HepG2 (cell line): Measurements from ENCODE around the gene MRPS7. TPM values are rescaled to one million over a fixed set of nuclear protein-coding genes. Genes with fewer than 3 reads are reported as not detected.

Experiments
- ATAC-seq: fragments of 200-7000 bp; cut with Tn5 transposase; 3 replicates; pipeline ENCODE4 v1.9.1; 2020; ENCODE audit warnings: mild to moderate bottlenecking, moderate library complexity
- BruUV-seq: library from RNA; stranded (reverse); fragments of 400-500 nt; replicated peaks from 2 replicates; lab custom pipeline; 2021; lab: Mats Ljungman, UMichigan
- CTCF ChIA-PET: fragments of 300-600 bp; formaldehyde crosslinking; extraction: SDS; loops from one replicate; lab custom pipeline; 2021; ENCODE audit warnings: low total read pairs, inconsistent platforms, low intra/inter-chr PET ratio; lab: Yijun Ruan, JAX
- POLR2A ChIA-PET: fragments of 350-600 bp; sonication (Branson Sonifier 250); formaldehyde crosslinking; loops from one replicate; lab custom pipeline; 2020; ENCODE audit warnings: antibody characterized with exemption, inconsistent platforms; lab: Yijun Ruan, JAX
- DNase-seq: peaks from one replicate; pipeline ENCODE4 v3.0.0-alpha.2; 2015; ENCODE audit warnings: low spot score
- FAIRE-seq: peaks from 3 replicates; lab custom pipeline; 2011; peaks lifted over from hg19 to GRCh38; lab: Jason Lieb, UNC
- H2AFZ ChIP-seq: one replicate; pipeline ENCODE4 v1.6.1; 2011; ENCODE audit warnings: low read length, inconsistent platforms
- H3K27ac ChIP-seq: fragments of 300-600 bp; 3 replicates; pipeline ENCODE4 v1.8.0; 2011; ENCODE audit warnings: mixed run types, mild to moderate bottlenecking, mixed read lengths, low read length, inconsistent platforms; ENCODE audit not compliant: insufficient read depth; ENCODE audit errors: extremely low read length
- H3K27me3 ChIP-seq, 2 experiments: fragments of 200-600 bp in 1 of 2; 2 replicates in 1 of 2; 3 replicates in 1 of 2; pipeline versions ENCODE4 v1.6.0 to v1.8.0; 2011; ENCODE audit warnings: low read length in 2 of 2, mild to moderate bottlenecking in 2 of 2, moderate library complexity in 2 of 2, inconsistent platforms in 1 of 2; ENCODE audit not compliant: insufficient read depth in 2 of 2, control insufficient read depth in 1 of 2
- H3K36me3 ChIP-seq, 2 experiments: fragments of 200-600 bp in 1 of 2; replicated peaks in 1 of 2; 2 replicates in 1 of 2; 3 replicates in 1 of 2; pipeline versions ENCODE4 v1.5.1 to v1.8.0; 2011; ENCODE audit warnings: low read length in 2 of 2, inconsistent platforms in 1 of 2; ENCODE audit not compliant: insufficient read depth in 2 of 2, control insufficient read depth in 1 of 2
- H3K4me1 ChIP-seq: 2 replicates; pipeline ENCODE4 v1.5.1; 2012; ENCODE audit warnings: low read length, inconsistent platforms; ENCODE audit not compliant: insufficient read depth
- H3K4me2 ChIP-seq: 2 replicates; pipeline ENCODE4 v1.6.0; 2011; ENCODE audit warnings: low read depth, low read length, inconsistent platforms
- H3K4me3 ChIP-seq, 3 experiments: fragments of 200-600 bp in 1 of 3; sonication (generic), shearing (Covaris generic) in 1 of 3; replicated peaks in 1 of 3; 2 replicates each; pipeline ENCODE4 v1.5.1; 2011 to 2016; ENCODE audit warnings: low read length in 3 of 3, inconsistent platforms in 2 of 3, low read depth in 2 of 3, mild to moderate bottlenecking in 2 of 3, control low read depth in 1 of 3, mixed read lengths in 1 of 3; ENCODE audit not compliant: insufficient read depth in 1 of 3
- H3K79me2 ChIP-seq: one replicate; pipeline ENCODE4 v1.6.1; 2011; ENCODE audit warnings: low read length, inconsistent platforms; ENCODE audit not compliant: insufficient read depth
- H3K9ac ChIP-seq: 2 replicates; pipeline ENCODE4 v1.6.0; 2011; ENCODE audit warnings: mild to moderate bottlenecking, low read depth, low read length, inconsistent platforms; ENCODE audit not compliant: insufficient read depth
- H3K9me3 ChIP-seq: 2 replicates; pipeline ENCODE4 v1.5.1; 2012; ENCODE audit warnings: mild to moderate bottlenecking, low read length
- H4K20me1 ChIP-seq: 2 replicates; pipeline ENCODE4 v1.6.0; 2011; ENCODE audit warnings: inconsistent platforms, mild to moderate bottlenecking, low read length, moderate library complexity; ENCODE audit not compliant: insufficient read depth
- BRF2 ChIP-seq: sonication (generic); formaldehyde crosslinking; IDR thresholded peaks from 2 replicates; pipeline ENCODE4 v1.8.1; 2022; ENCODE audit warnings: mild to moderate bottlenecking, missing genetic modification reagents
- CBX1 ChIP-seq: IDR thresholded peaks from one replicate; pipeline ENCODE4 v1.6.1; 2016; ENCODE audit warnings: antibody characterized with exemption, low read depth
- CC2D1A ChIP-seq: sonication (generic); formaldehyde crosslinking; IDR thresholded peaks from 2 replicates; pipeline ENCODE4 v1.8.1; 2023; ENCODE audit warnings: mild to moderate bottlenecking, missing genetic modification reagents
- DDIT3 ChIP-seq: sonication (generic); formaldehyde crosslinking; IDR thresholded peaks from 2 replicates; pipeline ENCODE4 v1.4.0; 2020; ENCODE audit warnings: mild to moderate bottlenecking, missing genetic modification reagents
- HOXA5 ChIP-seq: sonication (generic); formaldehyde crosslinking; IDR thresholded peaks from 2 replicates; pipeline ENCODE4 v1.4.0; 2020; ENCODE audit warnings: missing genetic modification reagents
- MXD1 ChIP-seq: sonication (generic); formaldehyde crosslinking; IDR thresholded peaks from 2 replicates; pipeline ENCODE4 v1.4.0; 2020; ENCODE audit warnings: mild to moderate bottlenecking, missing genetic modification reagents
- NR2F1 ChIP-seq, 2 experiments: fragments of 450-650 bp in 1 of 2; formaldehyde crosslinking in 1 of 2; IDR thresholded peaks; 2 replicates each; pipeline versions ENCODE4 v1.5.0 to v1.6.1; 2016 to 2020; ENCODE audit warnings: mild to moderate bottlenecking in 1 of 2, missing compliant biosample characterization in 1 of 2, missing genetic modification reagents in 1 of 2, moderate library complexity in 1 of 2
- PBX2 ChIP-seq: IDR thresholded peaks from 2 replicates; pipeline ENCODE4 v1.6.1; 2016; ENCODE audit warnings: control low read depth
- RXRB ChIP-seq: IDR thresholded peaks from 2 replicates; pipeline ENCODE4 v1.6.1; 2016; ENCODE audit warnings: borderline replicate concordance, missing genetic modification reagents, missing compliant biosample characterization
- SOX6 ChIP-seq, 2 experiments: fragments of 450-650 bp in 1 of 2; sonication (generic) in 1 of 2; formaldehyde crosslinking in 1 of 2; IDR thresholded peaks; 2 replicates each; pipeline versions ENCODE4 v1.4.0 to v1.6.1; 2017 to 2020; ENCODE audit warnings: antibody characterized with exemption in 1 of 2, mild to moderate bottlenecking in 1 of 2, missing genetic modification reagents in 1 of 2
- TOE1 ChIP-seq: sonication (generic); formaldehyde crosslinking; IDR thresholded peaks from 2 replicates; pipeline ENCODE4 v1.4.0; 2020; ENCODE audit warnings: mild to moderate bottlenecking, missing genetic modification reagents
- ZBTB33 ChIP-seq: sonication (generic); formaldehyde crosslinking; IDR thresholded peaks from 2 replicates; pipeline ENCODE4 v1.4.0; 2020; ENCODE audit warnings: missing genetic modification reagents
- ZFP1 ChIP-seq: IDR thresholded peaks from 2 replicates; pipeline ENCODE4 v1.6.1; 2016
- ZFP36L2 ChIP-seq: sonication (generic); formaldehyde crosslinking; IDR thresholded peaks from 2 replicates; pipeline ENCODE4 v1.4.0; 2020; ENCODE audit warnings: missing genetic modification reagents
- ZKSCAN5 ChIP-seq: sonication (generic); formaldehyde crosslinking; IDR thresholded peaks from 2 replicates; pipeline ENCODE4 v1.5.1; 2020; ENCODE audit warnings: mild to moderate bottlenecking, missing genetic modification reagents
- ZKSCAN8 ChIP-seq: IDR thresholded peaks from 2 replicates; pipeline ENCODE4 v1.6.1; 2016; ENCODE audit warnings: borderline replicate concordance, missing genetic modification reagents, missing compliant biosample characterization
- ZNF205 ChIP-seq: IDR thresholded peaks from 2 replicates; pipeline ENCODE4 v1.6.1; 2018; ENCODE audit warnings: missing biosample characterization, missing genetic modification reagents
- ZNF543 ChIP-seq: sonication (generic); formaldehyde crosslinking; IDR thresholded peaks from 2 replicates; pipeline ENCODE4 v1.4.0; 2020; ENCODE audit warnings: mild to moderate bottlenecking, missing genetic modification reagents
- ZNF589 ChIP-seq: sonication (generic); formaldehyde crosslinking; conservative IDR thresholded peaks from 2 replicates; pipeline ENCODE4 v1.8.0; 2022; ENCODE audit warnings: mild to moderate bottlenecking, moderate library complexity, missing genetic modification reagents
- ZNF747 ChIP-seq: sonication (generic); formaldehyde crosslinking; IDR thresholded peaks from 2 replicates; pipeline ENCODE4 v1.8.1; 2023; ENCODE audit warnings: missing genetic modification reagents, mild to moderate bottlenecking, borderline replicate concordance
- ZNF773 ChIP-seq: sonication (generic); formaldehyde crosslinking; IDR thresholded peaks from 2 replicates; pipeline ENCODE4 v1.4.0; 2020; ENCODE audit warnings: missing genetic modification reagents, borderline replicate concordance
- WGBS: methylation state at CpG from one replicate; pipeline ENCODE4 v1.1.6; 2017; ENCODE audit warnings: low lambda C conversion rate; 5-methylcytosine and 5-hydroxymethylcytosine counted together
- in situ Hi-C: cut with HindIII; loops from 2 replicates; pipeline ENCODE4 v1.10.0; 2017; ENCODE audit warnings: low pct_unique_long_range_greater_than_20kb; ENCODE audit not compliant: extremely low pct_ligation_motif_present
- intact Hi-C: fragments of 100-400 bp; cut with micrococcal nuclease; formaldehyde crosslinking; loops from one replicate; pipeline ENCODE4 v1.10.0; 2022; ENCODE audit not compliant: unreplicated experiment
- polyA plus RNA-seq, 8 experiments: library from polyadenylated mRNA; depleted of rRNA in 3 of 8; stranded (reverse) in 7 of 8; unstranded in 1 of 8; fragments of >200 nt; fragmentation: Illumina TruSeq in 4 of 8; extraction: Trizol in 4 of 8; gene quantifications; 2 replicates each; pipeline versions ENCODE4 v1.2.1 to v1.2.3, GENCODE V29; 2011 to 2016; ENCODE audit warnings: low read depth in 4 of 8, missing spikeins in 1 of 8, mixed read lengths in 1 of 8; ENCODE audit not compliant: insufficient read depth in 1 of 8
- total RNA-seq, 5 experiments: library from RNA; depleted of rRNA; stranded (reverse); fragments of >200 nt; fragmentation: Illumina TruSeq; extraction: Trizol; gene quantifications; 2 replicates each; pipeline ENCODE4 v1.2.3, GENCODE V29; 2016; ENCODE audit warnings: low read depth in 1 of 5

MRPS7 gene
- total and polyA plus RNA-seq, 2 of the 13 experiments (the other 11 are each of a cell fraction or from before 2014, with no cell fraction given), result 97.0 to 162 TPM

- H3K9me3 ChIP-seq, result no peaks in the 10 kb centered on the region
- peaks cover 6 to 19% of the 10 kb centered on the region in 2 experiments; a peak in 4 of 5 replicates for H3K36me3 ChIP-seq
- H3K4me2 ChIP-seq, result peak overlapping the region; percentile 74
- FAIRE-seq (no peak), ATAC-seq (no peak), DNase-seq (no peak)
- peak overlapping the region; percentile 40 to 94 (median 56) for H3K4me3 ChIP-seq
- peak overlapping the region; percentile 11 for H3K27ac ChIP-seq
- 63% methylated on average over 26 of the region's 26 CpGs for WGBS
- H2AFZ ChIP-seq, result no peak overlapping the region
- no peaks in the 10 kb centered on the region for H3K27me3 ChIP-seq
- ChIA-PET CTCF (interaction anchor here (1.2 kb wide), 1 partner anchor 115 kb away, joined by 5 read pairs; no protein-coding TSS in a partner anchor), POLR2A (interaction anchor here (0.7 to 2.2 kb wide), 33 partner anchors 8 to 490 kb away, joined by 3 to 73 read pairs (median 5); partner anchors contain the start of genes FDXR, GGA3, GRB2 and MIF4GD)
- no peaks in the 10 kb centered on the region for H4K20me1 ChIP-seq
- peak overlapping the region; percentile 50 for H3K9ac ChIP-seq
- intact Hi-C loops (loop anchor here (1.0 kb wide), 2 partner anchors 19 to 115 kb away; partner anchors contain the start of genes GRB2 and MIF4GD), in situ Hi-C loops (no loop called here)
- peaks cover 15% of the 10 kb centered on the region for H3K79me2 ChIP-seq
- BruUV-seq, result no TSS peak
- peaks cover 63% of the 10 kb centered on the region for H3K4me1 ChIP-seq
- TF ChIP-seq HOXA5 (CRISPR knock-in tag), result no peak
- no peak for TF ChIP-seq SOX6 (IDR thresholded peaks at IDR 0.05)
- no peak for TF ChIP-seq SOX6 (CRISPR knock-in tag; IDR thresholded peaks at IDR 0.05)
- no peak for TF ChIP-seq ZNF543 (CRISPR knock-in tag)
- no peak for TF ChIP-seq ZKSCAN5
- no peak for TF ChIP-seq MXD1 (CRISPR knock-in tag)
- 0 out of 2 replicates have a peak, but pooled peaks have one; percentile 1 for TF ChIP-seq BRF2 (CRISPR knock-in tag)
- no peak for TF ChIP-seq ZFP36L2
- no peak for TF ChIP-seq ZNF205 (CRISPR knock-in tag)
- 0 out of 2 replicates have a peak, but pooled peaks have one; percentile 43 for TF ChIP-seq ZNF589 (CRISPR knock-in tag)
- TF ChIP-seq DDIT3 (CRISPR knock-in tag), result no peak
- no peak for TF ChIP-seq PBX2 (CRISPR knock-in tag)
- no peak for TF ChIP-seq CBX1
- no peak for TF ChIP-seq ZNF773 (CRISPR knock-in tag)
- no peak for TF ChIP-seq ZFP1
- TF ChIP-seq ZNF747, result 0 out of 2 replicates have a peak, but pooled peaks have one; percentile 36
- 0 out of 4 replicates have a peak, but pooled peaks of 1 of the 2 experiments have one; percentile 7 for TF ChIP-seq NR2F1 (CRISPR knock-in tag; IDR thresholded peaks at IDR 0.05)
- no peak for TF ChIP-seq RXRB
- TF ChIP-seq ZBTB33 (CRISPR knock-in tag), result peak; percentile 90
- no peak for TF ChIP-seq ZKSCAN8
- TF ChIP-seq TOE1 (CRISPR knock-in tag), result no peak
- TF ChIP-seq CC2D1A (CRISPR knock-in tag), result no peak
Observed at GRCh38 chr17:75289832-75290337, 28.2 kb downstream of the MRPS7 start.
